Hematopoietic multipotent progenitor cell treated with erythropoietin and hydrocortisone succinate and interleukin-3 and kit ligand, for 15 days (in vitro differentiated cells): Measurements from ENCODE around the gene SNCAIP.

Source experiments
- DNase-seq: peaks from one replicate; pipeline ENCODE4 v3.0.0-alpha.2; 2015; ENCODE audit warnings: low spot score

The SNCAIP gene

GRCh38 chr5:122398016-122398415, 86.0 kb downstream of the SNCAIP start:
- DNase-seq = no peak

- DNase-seq = peak; percentile 16
Observed at GRCh38 chr5:122400341-122400740, 88.3 kb downstream of the SNCAIP start.

- no peak for DNase-seq
Observed at GRCh38 chr5:122400938-122401337, 88.9 kb downstream of the SNCAIP start.

DNA sequence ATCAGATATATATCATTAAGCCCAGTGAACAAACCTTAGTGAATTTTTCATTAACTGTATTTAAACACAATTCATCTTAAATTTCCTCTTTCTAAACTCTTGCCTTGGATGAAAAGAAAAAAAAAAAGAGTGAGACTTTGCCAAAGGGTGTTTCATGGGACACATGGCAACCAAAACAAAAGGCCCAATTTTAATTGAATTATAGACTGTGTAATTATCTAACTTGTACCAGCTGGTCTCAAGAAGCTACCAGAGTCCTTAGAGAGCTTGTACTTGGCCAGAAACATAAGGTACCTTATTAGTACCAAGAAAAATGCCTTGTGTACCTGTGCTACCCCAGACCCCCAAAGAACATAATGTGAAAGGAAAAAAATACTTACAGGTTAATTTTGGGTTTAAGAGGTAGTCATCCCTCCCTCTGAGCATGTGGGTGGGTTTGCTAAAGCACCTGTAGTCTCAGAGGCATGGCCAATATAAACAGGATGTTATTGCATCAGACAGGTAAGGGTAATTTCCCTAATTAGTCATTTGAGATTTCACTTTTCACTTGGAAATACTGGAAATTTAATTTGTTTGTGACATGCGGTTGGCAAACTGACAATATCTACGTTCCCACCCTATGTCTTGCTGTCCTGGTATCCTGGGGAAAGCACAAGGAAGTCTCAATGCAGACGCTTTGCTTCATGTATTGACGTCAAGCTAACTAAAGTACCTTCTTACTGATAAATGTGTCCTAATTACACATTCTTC, 90.1 kb downstream of the SNCAIP start:
- DNase-seq = no peak

GRCh38 chr5:122402955-122403685, 91.1 kb downstream of the SNCAIP start:
- DNase-seq = no peak

- no peak for DNase-seq
Observed at GRCh38 chr5:122404018-122404417, 92.0 kb downstream of the SNCAIP start.

DNA sequence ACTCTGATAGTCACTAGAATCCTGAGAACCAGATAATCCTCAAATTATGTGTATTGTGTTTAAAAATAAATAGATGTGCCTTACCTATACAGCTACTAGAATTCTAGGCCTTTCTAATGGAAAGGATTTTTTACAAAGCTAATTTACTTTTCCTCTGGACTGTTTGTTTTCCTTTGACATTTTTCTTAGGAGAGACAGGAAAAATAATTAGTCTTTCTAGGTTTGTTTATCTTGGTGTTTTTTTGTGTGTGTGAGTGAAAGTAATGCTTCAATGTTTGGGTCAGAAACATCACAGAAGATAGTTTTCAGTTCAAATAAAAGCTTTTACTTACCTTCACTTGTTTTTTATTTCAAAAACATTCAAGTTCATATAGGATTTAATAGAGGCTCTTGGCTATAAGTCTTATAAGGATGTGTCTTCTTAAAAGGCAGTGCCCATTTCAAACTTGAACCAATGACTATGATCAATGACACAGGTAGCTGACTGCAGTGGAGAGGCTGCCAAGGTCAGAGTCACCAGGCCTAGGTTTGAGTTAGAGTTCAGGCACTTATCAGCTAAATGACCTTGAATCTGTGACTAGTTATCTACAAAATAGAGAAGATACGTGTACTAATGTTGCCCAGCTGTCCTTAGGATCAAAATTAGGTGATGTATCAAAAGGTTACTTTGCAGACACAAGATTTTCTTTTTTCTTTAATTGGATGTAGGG, 92.8 kb downstream of the SNCAIP start:
- DNase-seq = no peak

DNA sequence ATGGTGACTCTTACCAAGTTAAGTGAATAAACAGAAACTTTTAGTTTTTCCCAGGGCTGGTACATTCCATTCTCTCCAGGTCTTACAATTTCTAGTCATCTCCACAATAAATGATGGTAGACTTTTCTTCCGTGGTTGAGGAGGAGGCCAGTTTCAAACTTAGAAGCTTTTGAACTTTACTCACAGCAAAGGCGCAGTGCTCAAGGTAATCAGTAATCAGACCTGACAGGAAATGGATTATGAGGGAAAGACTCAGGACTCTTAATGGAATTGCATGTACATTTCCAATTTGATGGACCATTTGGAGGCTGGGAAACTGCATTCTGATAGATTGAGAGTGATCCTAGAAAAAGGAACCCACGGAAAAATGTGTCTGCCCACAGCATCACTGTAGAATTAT, 93.7 kb downstream of the SNCAIP start:
- no peak for DNase-seq

- DNase-seq = no peak
Observed at GRCh38 chr5:122406181-122406580, 94.1 kb downstream of the SNCAIP start.

DNA sequence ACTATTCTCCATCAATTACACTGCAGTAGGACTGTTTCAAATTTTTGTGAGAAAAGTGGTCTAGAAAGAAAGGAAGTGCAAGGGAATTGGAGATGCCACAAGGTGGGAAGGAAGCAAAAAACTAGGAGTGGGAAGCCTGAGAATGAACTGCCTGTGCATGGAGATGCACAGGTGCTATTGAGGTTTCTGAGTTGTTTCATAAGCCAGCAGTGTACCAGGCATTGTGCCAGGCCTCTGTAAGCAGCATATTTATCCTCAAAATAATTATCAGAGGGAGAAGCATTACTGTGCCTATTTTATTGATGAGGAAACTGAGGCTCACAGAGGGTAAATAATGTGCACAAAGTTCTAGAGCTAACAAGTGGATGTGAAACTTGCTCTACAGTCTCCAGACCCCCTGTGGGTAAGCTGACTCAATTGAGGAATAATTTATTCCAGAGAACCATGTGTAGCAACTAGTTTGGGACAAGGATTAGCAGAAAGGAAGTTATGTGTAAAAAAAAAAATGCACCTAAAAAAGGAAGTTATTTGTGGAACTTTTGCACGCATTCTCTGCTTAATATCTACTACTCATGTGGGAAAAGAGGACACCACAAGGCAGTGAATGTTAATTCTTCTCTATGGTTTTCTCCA, 96.7 kb downstream of the SNCAIP start:
- DNase-seq = no peak

DNA sequence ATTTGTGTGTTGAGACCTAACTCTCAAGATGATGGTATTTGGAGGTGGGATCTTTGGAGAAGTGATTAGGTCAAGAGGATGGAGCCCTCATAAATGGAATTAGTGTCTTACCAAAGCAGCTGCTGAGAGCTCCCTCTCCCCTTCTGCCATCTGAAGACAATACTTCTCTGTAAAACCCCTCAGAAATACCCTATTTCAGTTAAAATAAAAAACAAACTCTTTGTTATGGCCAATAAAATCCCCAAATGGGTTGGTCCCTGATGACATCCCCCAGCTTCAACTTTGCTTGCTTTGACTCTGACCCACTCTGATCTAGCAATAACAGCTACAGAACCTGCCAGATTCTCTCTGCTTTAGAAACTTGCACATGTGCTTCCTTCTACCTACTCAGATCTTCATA, 100.9 kb downstream of the SNCAIP start:
- DNase-seq = no peak

DNA sequence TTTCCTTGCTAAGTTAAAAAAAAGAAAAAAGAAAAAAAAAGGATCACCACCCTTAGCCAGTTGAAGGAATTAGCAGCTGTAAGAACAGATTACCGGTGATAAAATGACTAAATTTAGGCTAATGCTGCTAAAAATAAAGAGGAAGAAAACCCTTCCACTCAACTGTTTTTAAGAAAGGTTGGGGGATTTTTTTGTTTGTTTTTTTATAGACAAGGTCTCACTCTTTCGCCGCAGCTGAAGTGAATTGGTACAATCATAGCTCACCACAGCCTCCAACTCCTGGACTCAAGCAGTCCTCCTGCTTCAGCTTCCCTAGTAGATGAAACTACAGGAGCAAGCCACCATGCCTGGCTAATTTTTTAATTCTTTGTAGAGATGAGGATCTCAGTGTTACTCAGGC, 101.7 kb downstream of the SNCAIP start:
- DNase-seq = no peak

GRCh38 chr5:122415030-122415800, 103.2 kb downstream of the SNCAIP start:
- no peak for DNase-seq

GRCh38 chr5:122415801-122416120, 103.7 kb downstream of the SNCAIP start:
- no peak for DNase-seq

DNA sequence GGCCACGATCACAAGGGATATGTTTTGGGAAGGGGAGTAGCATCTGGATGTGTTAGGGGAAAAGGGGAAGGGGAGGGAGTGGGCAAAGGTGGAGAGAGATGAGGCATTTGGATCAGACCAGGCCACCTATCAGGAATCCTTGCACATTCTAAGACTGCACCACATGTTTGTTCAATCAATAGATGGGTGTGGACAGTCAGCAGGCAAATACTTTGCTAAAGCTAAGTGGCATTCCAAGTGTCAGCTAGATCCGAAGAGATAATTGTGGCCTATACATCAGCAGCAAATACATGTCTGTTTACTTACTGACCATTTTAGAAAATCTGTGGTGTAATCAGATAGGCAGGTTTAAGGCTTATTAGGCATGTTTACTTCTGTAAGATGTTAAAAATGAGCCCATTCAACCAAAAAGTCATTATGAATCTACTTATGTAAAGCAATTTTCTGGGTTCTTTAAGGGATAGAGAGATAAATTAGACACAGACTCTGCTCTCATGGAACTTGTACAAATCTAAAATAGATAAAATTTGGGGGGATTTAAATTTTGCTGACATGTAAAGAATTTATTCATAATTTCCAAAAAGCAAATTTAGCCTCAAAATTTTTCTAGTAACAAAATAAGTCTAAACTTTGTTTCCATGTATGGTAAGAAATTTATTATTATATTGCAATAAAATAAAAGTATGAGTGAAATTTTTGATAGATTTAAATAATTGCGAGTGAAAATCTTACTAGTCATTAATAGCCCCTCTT, 107.3 kb downstream of the SNCAIP start:
- DNase-seq = no peak

DNA sequence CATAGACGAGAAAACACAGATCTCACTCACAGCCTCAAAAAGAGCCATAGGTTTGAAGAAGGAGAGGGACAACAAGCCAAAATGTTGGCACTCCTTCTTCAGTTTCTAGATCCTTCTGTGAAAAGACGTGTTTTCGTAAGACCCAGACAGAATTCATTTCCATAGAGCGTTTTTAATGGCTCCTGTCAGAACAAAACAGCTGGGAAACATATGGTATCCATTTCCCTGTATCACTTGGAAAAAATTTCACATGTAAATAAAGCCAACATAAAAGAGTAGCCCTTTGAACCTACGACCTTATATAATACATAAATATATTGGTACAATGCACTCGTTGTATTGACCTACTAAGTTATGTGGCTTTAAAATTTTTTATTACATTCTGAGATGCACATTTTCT, 108.1 kb downstream of the SNCAIP start:
- no peak for DNase-seq

DNA sequence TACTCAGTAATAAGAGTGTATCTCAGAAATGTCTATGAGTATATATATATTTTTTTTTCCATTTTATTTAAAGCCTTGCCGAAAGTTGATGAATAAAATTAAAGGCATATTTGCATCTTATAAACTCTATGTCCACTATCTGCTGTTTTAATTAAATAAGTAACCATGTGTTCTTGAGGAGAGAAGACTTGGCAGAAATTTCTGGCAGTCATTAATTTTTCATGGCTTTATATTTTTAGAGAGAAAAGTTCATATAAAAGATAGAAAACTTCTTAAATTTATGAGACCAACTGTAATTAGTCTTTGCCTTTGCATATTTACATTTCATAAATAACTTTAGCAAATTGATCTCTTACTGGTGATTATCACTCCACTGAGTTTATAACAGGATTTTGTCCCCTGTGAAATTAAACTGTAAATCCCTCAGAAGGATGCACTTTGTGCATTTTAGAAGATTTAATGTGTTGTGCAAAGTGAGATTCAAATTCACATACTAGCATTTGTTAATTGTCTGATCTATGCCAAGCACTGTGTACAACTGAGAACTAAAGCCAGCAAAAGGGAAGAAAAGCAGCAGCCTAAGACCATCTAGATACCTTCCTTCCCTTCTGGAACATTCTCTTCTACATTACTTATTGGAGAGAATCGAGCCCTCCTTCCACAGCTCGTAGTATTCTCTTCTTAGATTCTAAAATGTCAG, 108.7 kb downstream of the SNCAIP start:
- DNase-seq = no peak

DNA sequence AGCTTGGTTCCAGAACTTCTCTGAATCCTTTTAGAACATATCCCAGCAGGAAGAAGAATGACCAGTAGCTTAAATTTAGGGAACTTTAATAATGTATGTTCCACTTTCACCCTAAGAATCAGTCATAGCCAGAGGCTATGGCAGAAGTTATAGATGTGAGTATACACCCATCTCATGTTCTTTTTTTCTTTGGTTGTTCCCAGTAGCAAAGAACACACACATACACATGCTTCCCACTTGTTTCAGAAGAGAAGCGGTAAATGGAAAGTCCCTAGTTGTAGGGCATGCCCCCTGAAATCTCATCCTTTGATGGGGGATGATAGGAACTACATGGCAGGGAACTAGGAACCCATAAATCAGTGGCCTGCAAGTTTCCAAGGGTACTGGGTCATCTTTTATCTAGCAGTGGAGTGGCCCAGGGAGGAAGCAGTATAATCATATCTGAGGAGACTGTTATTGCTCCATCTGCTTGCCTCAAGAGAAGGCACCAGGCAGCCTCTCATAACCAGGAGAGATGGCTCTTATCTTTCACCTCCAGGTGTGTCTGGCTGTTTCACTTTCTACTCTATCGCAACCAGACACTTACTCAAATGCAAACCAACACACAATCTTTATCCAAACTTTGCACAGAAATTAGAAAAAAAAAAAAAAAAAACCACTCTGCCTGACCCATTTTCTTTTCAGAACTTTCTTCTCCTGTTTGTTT, 109.5 kb downstream of the SNCAIP start:
- DNase-seq = no peak

GRCh38 chr5:122423221-122423620, 111.2 kb downstream of the SNCAIP start:
- DNase-seq = no peak

DNA sequence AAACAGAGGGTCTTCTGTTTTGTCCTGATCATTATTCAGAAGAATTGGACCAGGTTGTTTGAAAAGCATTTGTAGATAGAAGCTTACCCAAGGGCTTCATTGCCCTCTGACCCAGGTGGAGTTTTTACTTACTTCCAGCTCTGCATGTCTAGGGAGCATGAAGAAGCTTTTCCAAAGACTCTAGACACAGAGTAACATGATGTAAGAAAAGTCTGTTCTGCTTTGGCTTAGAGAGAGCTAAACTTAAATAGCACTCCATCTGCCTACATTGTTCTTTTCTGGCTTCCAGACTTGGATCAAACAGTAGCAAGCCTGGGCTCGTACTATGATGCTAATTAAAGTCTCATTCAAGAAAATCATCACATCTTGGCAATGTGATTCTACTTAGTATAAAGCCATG, 112.1 kb downstream of the SNCAIP start:
- no peak for DNase-seq
